Measurements from ENCODE around the gene UNK. TPM values are rescaled to one million over a fixed set of nuclear protein-coding genes. Genes with fewer than 3 reads are reported as not detected.

The UNK gene
- total and polyA plus RNA-seq, 2 donors (not counting 1 experiment from before 2014, with no cell fraction given), result 35.5 to 70.3 TPM

- H3K27me3 ChIP-seq (replicated peaks in 1 of 4; ENCODE audit: control extremely low read depth in 1 of 4, control insufficient read depth in 3 of 4, insufficient read depth in 4 of 4, low read length in 3 of 4), result no peaks in the 10 kb centered on the region
- H3K4me2 ChIP-seq (replicated peaks; ENCODE audit: low read depth, low read length, poor library complexity, severe bottlenecking), result no peak overlapping the region
- no peak overlapping the region for H2AFZ ChIP-seq (ENCODE audit: insufficient read depth, low read depth, low read length, poor library complexity, severe bottlenecking)
- ATAC-seq (ENCODE audit: low read depth) (no peak), DNase-seq (no peak)
- peaks cover 4% of the 10 kb centered on the region for H4K20me1 ChIP-seq (ENCODE audit: control insufficient read depth, insufficient read depth, low read length, poor library complexity, severe bottlenecking)
- ChIA-PET CTCF (interaction anchor here (1.4 kb wide), 1 partner anchor 10 kb away, joined by 3 read pairs; no protein-coding TSS in a partner anchor), POLR2A (interaction anchor here (2.1 kb wide), 1 partner anchor 20 kb away, joined by 6 read pairs; no protein-coding TSS in a partner anchor)
- Mint-ChIP-seq H3K9me3 (ENCODE audit: insufficient read depth) (no peaks in the 10 kb centered on the region), H3K27me3 (no peaks in the 10 kb centered on the region), H3K4me1 (peaks cover 17% of the 10 kb centered on the region), H3K27ac (no peak overlapping the region), H3K4me3 (no peak overlapping the region)
- H3K27ac ChIP-seq (ENCODE audit: low read length in 2 of 2), result no peak overlapping the region
- no peak overlapping the region for H3K9ac ChIP-seq (ENCODE audit: low read length)
- peaks cover 6 to 16% of the 10 kb centered on the region in 2 donors for H3K4me1 ChIP-seq (ENCODE audit: control insufficient read depth in 2 of 2, insufficient read depth in 2 of 2, low read length in 2 of 2)
- 97% methylated on average over 38 of the region's 41 CpGs for WGBS (ENCODE audit: insufficient coverage)
- TF ChIP-seq CTCF (IDR thresholded peaks at IDR 0.05) (no peak), EZH2 (IDR thresholded peaks at IDR 0.05; ENCODE audit: borderline replicate concordance, insufficient read depth, low read depth, low read length, poor library complexity, severe bottlenecking) (no peak)
- peaks cover 3% of the 10 kb centered on the region for H3K79me2 ChIP-seq (ENCODE audit: control insufficient read depth, insufficient read depth, low read length)
- H3K9me3 ChIP-seq (ENCODE audit: control extremely low read depth in 1 of 3, control insufficient read depth in 2 of 3, insufficient read depth in 1 of 3, low read length in 2 of 3), result no peaks in the 10 kb centered on the region
- intact Hi-C loops (cut with micrococcal nuclease), result loop anchor here (10.0 kb wide), 1 partner anchor 246 kb away; the partner anchor contains the start of gene CDK3
- H3K4me3 ChIP-seq (ENCODE audit: control extremely low read depth in 1 of 5, extremely low read depth in 1 of 5, insufficient read depth in 1 of 5, low read depth in 2 of 5, low read length in 4 of 5), result no peak overlapping the region
- peaks cover 0 to 7% of the 10 kb centered on the region in 2 experiments for H3K36me3 ChIP-seq (replicated peaks in 1 of 2; ENCODE audit: control extremely low read depth in 1 of 2, control insufficient read depth in 1 of 2, extremely low read depth in 1 of 2, insufficient read depth in 2 of 2, low read length in 1 of 2)
Observed at GRCh38 chr17:75758131-75758905, 26.3 kb upstream of the UNK start.

- intact Hi-C loops (cut with micrococcal nuclease), result loop anchor here (10.0 kb wide), 1 partner anchor 245 kb away; the partner anchor contains the start of gene CDK3
- no peaks in the 10 kb centered on the region for H3K9me3 ChIP-seq (ENCODE audit: control extremely low read depth in 1 of 3, control insufficient read depth in 2 of 3, insufficient read depth in 1 of 3, low read length in 2 of 3)
- ChIA-PET CTCF (interaction anchor here (1.0 to 2.2 kb wide), 6 partner anchors 9 to 127 kb away, joined by 3 to 6 read pairs (median 6); no protein-coding TSS in a partner anchor), POLR2A (interaction anchor here (2.1 kb wide), 1 partner anchor 19 kb away, joined by 6 read pairs; no protein-coding TSS in a partner anchor)
- ATAC-seq (ENCODE audit: low read depth) (no peak), DNase-seq (no peak)
- peaks cover 10 to 18% of the 10 kb centered on the region in 2 donors for H3K4me1 ChIP-seq (ENCODE audit: control insufficient read depth in 2 of 2, insufficient read depth in 2 of 2, low read length in 2 of 2)
- Mint-ChIP-seq H3K4me3 (no peak overlapping the region), H3K27ac (no peak overlapping the region), H3K9me3 (ENCODE audit: insufficient read depth) (no peaks in the 10 kb centered on the region), H3K27me3 (no peaks in the 10 kb centered on the region), H3K4me1 (peaks cover 23% of the 10 kb centered on the region)
- TF ChIP-seq CTCF (IDR thresholded peaks at IDR 0.05) (no peak), EZH2 (IDR thresholded peaks at IDR 0.05; ENCODE audit: borderline replicate concordance, insufficient read depth, low read depth, low read length, poor library complexity, severe bottlenecking) (no peak)
- no peak overlapping the region for H3K4me2 ChIP-seq (replicated peaks; ENCODE audit: low read depth, low read length, poor library complexity, severe bottlenecking)
- peaks cover 15% of the 10 kb centered on the region for H4K20me1 ChIP-seq (ENCODE audit: control insufficient read depth, insufficient read depth, low read length, poor library complexity, severe bottlenecking)
- WGBS (ENCODE audit: insufficient coverage), result 87% methylated on average over 3 of the region's 3 CpGs
- no peaks in the 10 kb centered on the region for H3K27me3 ChIP-seq (replicated peaks in 1 of 4; ENCODE audit: control extremely low read depth in 1 of 4, control insufficient read depth in 3 of 4, insufficient read depth in 4 of 4, low read length in 3 of 4)
- no peak overlapping the region for H3K27ac ChIP-seq (ENCODE audit: low read length in 2 of 2)
- H2AFZ ChIP-seq (ENCODE audit: insufficient read depth, low read depth, low read length, poor library complexity, severe bottlenecking), result no peak overlapping the region
- no peak overlapping the region for H3K4me3 ChIP-seq (ENCODE audit: control extremely low read depth in 1 of 5, extremely low read depth in 1 of 5, insufficient read depth in 1 of 5, low read depth in 2 of 5, low read length in 4 of 5)
- H3K36me3 ChIP-seq (replicated peaks in 1 of 2; ENCODE audit: control extremely low read depth in 1 of 2, control insufficient read depth in 1 of 2, extremely low read depth in 1 of 2, insufficient read depth in 2 of 2, low read length in 1 of 2), result peaks cover 0 to 7% of the 10 kb centered on the region in 2 experiments
- H3K79me2 ChIP-seq (ENCODE audit: control insufficient read depth, insufficient read depth, low read length), result peaks cover 3% of the 10 kb centered on the region
- no peak overlapping the region for H3K9ac ChIP-seq (ENCODE audit: low read length)
Observed at GRCh38 chr17:75759457-75759856, 25.1 kb upstream of the UNK start.

All from B cell (primary cell).